Measurements from ENCODE around the gene ONECUT2. TPM values are rescaled to one million over a fixed set of nuclear protein-coding genes. Genes with fewer than 3 reads are reported as not detected.

Gene ONECUT2
- total RNA-seq, 4 donors from 2014 or later: under 0.01 to 0.09 (median 0.04) TPM; not detected in 1

- H3K4me3 ChIP-seq: no peak overlapping the region
- H3K27me3 ChIP-seq: peaks cover 0 to 5% (median 0%) of the 10 kb centered on the region in 4 donors
- H3K27ac ChIP-seq: no peak overlapping the region
- no peak for DNase-seq
- no peaks in the 10 kb centered on the region for H3K36me3 ChIP-seq
- no peaks in the 10 kb centered on the region for H3K9me3 ChIP-seq
- no peaks in the 10 kb centered on the region for H3K4me1 ChIP-seq
- intact Hi-C loops (cut with DNase I): no loop called here
- TF ChIP-seq POLR2A (IDR thresholded peaks at IDR 0.05) (no peak), CTCF (IDR thresholded peaks at IDR 0.05) (no peak)
Observed at GRCh38 chr18:57480733-57481132, 45.6 kb downstream of the ONECUT2 start.

- Histone ChIP-seq H3K27me3 (peaks cover 0 to 3% (median 0%) of the 10 kb centered on the region in 4 donors), H3K4me1 (no peaks in the 10 kb centered on the region), H3K4me3 (no peak overlapping the region), H3K27ac (no peak overlapping the region), H3K36me3 (no peaks in the 10 kb centered on the region), H3K9me3 (no peaks in the 10 kb centered on the region)
- 66 to 70% methylated on average over 7 of the region's 7 CpGs for WGBS, 2 donors
- intact Hi-C loops (cut with DNase I): no loop called here
- TF ChIP-seq CTCF (IDR thresholded peaks at IDR 0.05): no peak
- no peak for TF ChIP-seq POLR2A (IDR thresholded peaks at IDR 0.05)
- DNase-seq: no peak
Observed at GRCh38 chr18:57497372-57498294, 62.5 kb downstream of the ONECUT2 start.

- no peaks in the 10 kb centered on the region for H3K9me3 ChIP-seq
- H3K36me3 ChIP-seq: no peaks in the 10 kb centered on the region
- H3K4me3 ChIP-seq: no peak overlapping the region
- 71 to 78% methylated on average over 4 to 5 of the region's 5 CpGs for WGBS, 2 donors
- TF ChIP-seq CTCF (IDR thresholded peaks at IDR 0.05): no peak
- H3K4me1 ChIP-seq: no peaks in the 10 kb centered on the region
- peaks cover 0 to 3% (median 0%) of the 10 kb centered on the region in 4 donors for H3K27me3 ChIP-seq
- intact Hi-C loops (cut with DNase I): no loop called here
- no peak overlapping the region for H3K27ac ChIP-seq
- DNase-seq: no peak
Observed at GRCh38 chr18:57498682-57499256, 63.6 kb downstream of the ONECUT2 start.

GRCh38 chr18:57502624-57503023, 67.5 kb downstream of the ONECUT2 start:
- intact Hi-C loops (cut with DNase I): no loop called here
- H3K27me3 ChIP-seq: peaks cover 0 to 3% (median 0%) of the 10 kb centered on the region in 4 donors
- H3K36me3 ChIP-seq: no peaks in the 10 kb centered on the region
- no peak for TF ChIP-seq POLR2A (IDR thresholded peaks at IDR 0.05)
- no peak for TF ChIP-seq CTCF (IDR thresholded peaks at IDR 0.05)
- no peaks in the 10 kb centered on the region for H3K4me1 ChIP-seq
- H3K27ac ChIP-seq: no peak overlapping the region
- no peak overlapping the region for H3K4me3 ChIP-seq
- no peak for DNase-seq
- 60 to 72% methylated on average over 7 to 9 of the region's 9 CpGs for WGBS, 2 donors
- H3K9me3 ChIP-seq: no peaks in the 10 kb centered on the region

- intact Hi-C loops (cut with DNase I): no loop called here
- Histone ChIP-seq H3K9me3 (no peaks in the 10 kb centered on the region), H3K36me3 (no peaks in the 10 kb centered on the region), H3K27me3 (peaks cover 0 to 8% (median 0%) of the 10 kb centered on the region in 4 donors), H3K4me3 (no peak overlapping the region), H3K4me1 (no peaks in the 10 kb centered on the region), H3K27ac (no peak overlapping the region)
- DNase-seq: no peak
- WGBS, 2 donors: 24 to 57% methylated on average over 1 of the region's 1 CpG
- no peak for TF ChIP-seq POLR2A (IDR thresholded peaks at IDR 0.05)
- TF ChIP-seq CTCF (IDR thresholded peaks at IDR 0.05): no peak
Observed at GRCh38 chr18:57505231-57505630, 70.1 kb downstream of the ONECUT2 start.

Data from esophagus squamous epithelium (tissue), 5 donors.